HCT116 (cell line): ENCODE data around the gene PPP6R3.

ENCODE experiments used
- CEBPB ChIP-seq: IDR thresholded peaks from 2 replicates; pipeline ENCODE4 v1.6.1; 2012; ENCODE audit warnings: low read depth
- CTCF ChIP-seq, 3 experiments: fragments of 200-600 bp in 1 of 3; sonication (generic) in 1 of 3; IDR thresholded peaks in 2 of 3; conservative IDR thresholded peaks in 1 of 3; 2 replicates each; pipeline ENCODE4 v1.5.1; 2012 to 2017; ENCODE audit warnings: low read depth in 2 of 3, low read length in 2 of 3, antibody characterized with exemption in 1 of 3, borderline replicate concordance in 1 of 3, control low read depth in 1 of 3, mild to moderate bottlenecking in 1 of 3, mixed read lengths in 1 of 3, mixed run types in 1 of 3, moderate library complexity in 1 of 3; ENCODE audit not compliant: insufficient read depth in 1 of 3
- EGR1 ChIP-seq: IDR thresholded peaks from 2 replicates; pipeline ENCODE4 v1.6.1; 2012; ENCODE audit warnings: low read depth
- EZH2phosphoT487 ChIP-seq: fragments of 200-600 bp; IDR thresholded peaks from 2 replicates; pipeline ENCODE4 v1.6.1; 2018; ENCODE audit warnings: antibody characterized with exemption, borderline replicate concordance
- JUND ChIP-seq: IDR thresholded peaks from 2 replicates; pipeline ENCODE4 v1.6.1; 2012
- MAX ChIP-seq: IDR thresholded peaks from 2 replicates; pipeline ENCODE4 v1.6.1; 2012
- POLR2A ChIP-seq: IDR thresholded peaks from 2 replicates; pipeline ENCODE4 v1.7.0; 2011; ENCODE audit warnings: borderline replicate concordance; ENCODE audit not compliant: insufficient read depth, insufficient read length; ENCODE audit errors: extremely low read depth
- POLR2AphosphoS5 ChIP-seq: IDR thresholded peaks from 2 replicates; pipeline ENCODE4 v1.6.1; 2011; ENCODE audit warnings: mild to moderate bottlenecking, low read depth, low read length, moderate library complexity
- RAD21 ChIP-seq: IDR thresholded peaks from 2 replicates; pipeline ENCODE4 v1.6.1; 2012; ENCODE audit warnings: low read depth, mild to moderate bottlenecking
- SP1 ChIP-seq: IDR thresholded peaks from 2 replicates; pipeline ENCODE4 v1.6.1; 2012; ENCODE audit warnings: low read depth
- ZBTB33 ChIP-seq: IDR thresholded peaks from 2 replicates; pipeline ENCODE4 v1.6.1; 2011; ENCODE audit warnings: mild to moderate bottlenecking, low read length, moderate library complexity; ENCODE audit not compliant: insufficient replicate concordance; ENCODE audit errors: extremely low read depth
- ZNF274 ChIP-seq: fragments of 200-500 bp; sonication (Bioruptor generic); IDR thresholded peaks from 2 replicates; pipeline ENCODE4 v1.6.1; 2014; ENCODE audit warnings: mild to moderate bottlenecking, low read depth, low read length, inconsistent platforms

GRCh38 chr11:68598816-68599653 is 138.5 kb downstream of the PPP6R3 start:
- TF ChIP-seq CTCF (IDR thresholded peaks at IDR 0.05 in 2 of 3, conservative IDR thresholded peaks at IDR 0.05 in 1 of 3; ENCODE audit: borderline replicate concordance in 1 of 3, insufficient read depth in 1 of 3, low read depth in 2 of 3, low read length in 2 of 3) (no peak), SP1 (no peak), MAX (no peak), POLR2A (no peak), EZH2phosphoT487 (no peak), RAD21 (no peak), POLR2AphosphoS5 (no peak), ZNF274 (no peak), ZBTB33 (no peak), EGR1 (no peak), CEBPB (no peak), JUND (no peak)
